ENCODE measurements around the gene DNAJC22. TPM values are rescaled to one million over a fixed set of nuclear protein-coding genes. Genes with fewer than 3 reads are reported as not detected.

The DNAJC22 gene
- total and polyA plus RNA-seq, 9 of the 15 experiments (the other 6 are each of a cell fraction or from before 2014, with no cell fraction given) = 0.10 to 1.2 (median 0.47) TPM

- TF ChIP-seq BRCA1 (IDR thresholded peaks at IDR 0.05) (no peak), BRCA1 (CRISPR knock-in tag; IDR thresholded peaks at IDR 0.05) (no peak), GTF2A2 (tag; IDR thresholded peaks at IDR 0.05) (no peak), PHF21A (IDR thresholded peaks at IDR 0.05; ENCODE audit: borderline replicate concordance, low read depth) (0 out of 2 replicates have a peak, but pooled peaks have one; percentile 7), FOXK1 (CRISPR knock-in tag; IDR thresholded peaks at IDR 0.05; ENCODE audit: borderline replicate concordance) (no peak), TAF7 (tag; IDR thresholded peaks at IDR 0.05) (no peak), ZBED1 (IDR thresholded peaks at IDR 0.05) (no peak; the same call in 1 of the 2 replicates), KDM5B (IDR thresholded peaks at IDR 0.05; ENCODE audit: insufficient replicate concordance, low read depth, low read length) (peak; percentile 81), ZNF436 (CRISPR knock-in tag; IDR thresholded peaks at IDR 0.05) (no peak), TAF15 (IDR thresholded peaks at IDR 0.05; ENCODE audit: low read depth, low read length) (no peak), KAT7 (CRISPR knock-in tag; IDR thresholded peaks at IDR 0.05; ENCODE audit: borderline replicate concordance) (peak; percentile 92; the same call in 1 of the 2 replicates), CREBBP (IDR thresholded peaks at IDR 0.05; ENCODE audit: low read depth, low read length) (no peak), POLR3G (IDR thresholded peaks at IDR 0.05; ENCODE audit: extremely low read depth, insufficient read length, insufficient replicate concordance) (no peak), SNRNP70 (optimal IDR thresholded peaks at IDR 0.05; ENCODE audit: low read depth, low read length) (no peak), GATAD2B (IDR thresholded peaks at IDR 0.05; ENCODE audit: borderline replicate concordance) (peak; percentile 36; the same call in 1 of the 2 replicates), RERE (CRISPR knock-in tag; IDR thresholded peaks at IDR 0.05; ENCODE audit: borderline replicate concordance) (no peak), POU5F1 (IDR thresholded peaks at IDR 0.05; ENCODE audit: borderline replicate concordance, low read depth, low read length, partially characterized antibody) (no peak), ZNF347 (CRISPR knock-in tag; IDR thresholded peaks at IDR 0.05; ENCODE audit: low read depth) (no peak)
- TF ChIP-seq, protein P1, sequence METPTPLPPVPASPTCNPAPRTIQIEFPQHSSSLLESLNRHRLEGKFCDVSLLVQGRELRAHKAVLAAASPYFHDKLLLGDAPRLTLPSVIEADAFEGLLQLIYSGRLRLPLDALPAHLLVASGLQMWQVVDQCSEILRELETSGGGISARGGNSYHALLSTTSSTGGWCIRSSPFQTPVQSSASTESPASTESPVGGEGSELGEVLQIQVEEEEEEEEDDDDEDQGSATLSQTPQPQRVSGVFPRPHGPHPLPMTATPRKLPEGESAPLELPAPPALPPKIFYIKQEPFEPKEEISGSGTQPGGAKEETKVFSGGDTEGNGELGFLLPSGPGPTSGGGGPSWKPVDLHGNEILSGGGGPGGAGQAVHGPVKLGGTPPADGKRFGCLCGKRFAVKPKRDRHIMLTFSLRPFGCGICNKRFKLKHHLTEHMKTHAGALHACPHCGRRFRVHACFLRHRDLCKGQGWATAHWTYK (CRISPR knock-in tag; IDR thresholded peaks at IDR 0.05) = no peak
- TF ChIP-seq, protein P2, sequence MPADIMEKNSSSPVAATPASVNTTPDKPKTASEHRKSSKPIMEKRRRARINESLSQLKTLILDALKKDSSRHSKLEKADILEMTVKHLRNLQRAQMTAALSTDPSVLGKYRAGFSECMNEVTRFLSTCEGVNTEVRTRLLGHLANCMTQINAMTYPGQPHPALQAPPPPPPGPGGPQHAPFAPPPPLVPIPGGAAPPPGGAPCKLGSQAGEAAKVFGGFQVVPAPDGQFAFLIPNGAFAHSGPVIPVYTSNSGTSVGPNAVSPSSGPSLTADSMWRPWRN (IDR thresholded peaks at IDR 0.05; ENCODE audit: low read depth) = no peak
These were observed 20.1 kb downstream of the DNAJC22 start (continued) for GRCh38 chr12:49366652-49367380.
